Measurements from ENCODE around the gene EYS. TPM values are rescaled to one million over a fixed set of nuclear protein-coding genes. Genes with fewer than 3 reads are reported as not detected.
"Not testable (repeated sequence)": the region's sequence is repeated elsewhere in the genome, so short reads cannot be mapped to it uniquely, and the experiment has no call there.

The EYS gene
- total RNA-seq, 2 donors from 2014 or later, result not detected

- no peak overlapping the region for H3K4me3 ChIP-seq
- no peaks in the 10 kb centered on the region for H3K9me3 ChIP-seq
- H3K36me3 ChIP-seq, result no peaks in the 10 kb centered on the region
- no peaks in the 10 kb centered on the region for H3K27me3 ChIP-seq
- H3K27ac ChIP-seq, result no peak overlapping the region
- no peaks in the 10 kb centered on the region for H3K4me1 ChIP-seq
- TF ChIP-seq, protein P1, sequence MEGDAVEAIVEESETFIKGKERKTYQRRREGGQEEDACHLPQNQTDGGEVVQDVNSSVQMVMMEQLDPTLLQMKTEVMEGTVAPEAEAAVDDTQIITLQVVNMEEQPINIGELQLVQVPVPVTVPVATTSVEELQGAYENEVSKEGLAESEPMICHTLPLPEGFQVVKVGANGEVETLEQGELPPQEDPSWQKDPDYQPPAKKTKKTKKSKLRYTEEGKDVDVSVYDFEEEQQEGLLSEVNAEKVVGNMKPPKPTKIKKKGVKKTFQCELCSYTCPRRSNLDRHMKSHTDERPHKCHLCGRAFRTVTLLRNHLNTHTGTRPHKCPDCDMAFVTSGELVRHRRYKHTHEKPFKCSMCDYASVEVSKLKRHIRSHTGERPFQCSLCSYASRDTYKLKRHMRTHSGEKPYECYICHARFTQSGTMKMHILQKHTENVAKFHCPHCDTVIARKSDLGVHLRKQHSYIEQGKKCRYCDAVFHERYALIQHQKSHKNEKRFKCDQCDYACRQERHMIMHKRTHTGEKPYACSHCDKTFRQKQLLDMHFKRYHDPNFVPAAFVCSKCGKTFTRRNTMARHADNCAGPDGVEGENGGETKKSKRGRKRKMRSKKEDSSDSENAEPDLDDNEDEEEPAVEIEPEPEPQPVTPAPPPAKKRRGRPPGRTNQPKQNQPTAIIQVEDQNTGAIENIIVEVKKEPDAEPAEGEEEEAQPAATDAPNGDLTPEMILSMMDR (IDR thresholded peaks at IDR 0.05), result no peak
- DNase-seq (ENCODE audit: low spot score), result no peak
Measured at GRCh38 chr6:63975699-63976098, 1731.3 kb downstream of the EYS start.

GRCh38 chr6:63968650-63969049 lies 1738.4 kb downstream of the EYS start:
- no peak overlapping the region for H3K27ac ChIP-seq
- no peak overlapping the region for H3K4me3 ChIP-seq
- TF ChIP-seq, protein P1 (IDR thresholded peaks at IDR 0.05), result no peak
- no peaks in the 10 kb centered on the region for H3K4me1 ChIP-seq
- no peaks in the 10 kb centered on the region for H3K36me3 ChIP-seq
- no peak for DNase-seq (ENCODE audit: low spot score)
- H3K9me3 ChIP-seq, result no peaks in the 10 kb centered on the region
- H3K27me3 ChIP-seq, result no peaks in the 10 kb centered on the region

- H3K36me3 ChIP-seq, result no peaks in the 10 kb centered on the region
- no peak overlapping the region for H3K27ac ChIP-seq
- no peaks in the 10 kb centered on the region for H3K9me3 ChIP-seq
- H3K4me1 ChIP-seq, result no peaks in the 10 kb centered on the region
- DNase-seq (ENCODE audit: low spot score), result no peak
- H3K27me3 ChIP-seq, result no peaks in the 10 kb centered on the region
- H3K4me3 ChIP-seq, result no peak overlapping the region
- TF ChIP-seq, protein P1 (IDR thresholded peaks at IDR 0.05), result no peak
Measured at GRCh38 chr6:63964366-63964765, 1742.7 kb downstream of the EYS start.

DNA sequence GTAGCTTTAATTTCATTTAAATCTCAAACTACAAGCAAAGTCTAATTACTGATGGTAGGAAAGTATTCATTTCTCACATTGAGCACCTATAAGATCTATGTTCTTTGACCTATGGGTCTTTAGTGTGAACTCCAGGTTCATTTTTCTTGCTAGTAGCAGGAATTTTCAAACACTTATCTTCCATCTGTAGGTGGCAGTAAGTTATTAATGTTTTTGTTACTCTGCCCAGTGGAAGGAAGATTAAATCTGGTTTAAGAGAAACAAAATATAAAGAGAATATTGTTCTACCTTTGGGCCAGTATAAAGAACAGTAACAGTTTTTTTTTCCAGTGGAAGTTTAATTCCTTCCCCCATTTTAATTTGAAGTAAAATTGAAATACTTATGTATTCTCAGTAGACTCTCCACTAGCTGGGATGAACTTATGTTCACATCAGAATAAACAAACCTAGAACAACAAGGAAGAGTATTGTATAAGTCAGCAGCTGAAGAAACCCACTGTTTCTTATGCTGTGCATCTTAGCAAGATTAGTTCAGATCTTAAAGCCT lies 1743.2 kb downstream of the EYS start:
- TF ChIP-seq, protein P1 (IDR thresholded peaks at IDR 0.05), result no peak
- Histone ChIP-seq H3K4me1 (no peaks in the 10 kb centered on the region), H3K9me3 (no peaks in the 10 kb centered on the region), H3K27ac (no peak overlapping the region), H3K27me3 (no peaks in the 10 kb centered on the region), H3K4me3 (no peak overlapping the region), H3K36me3 (no peaks in the 10 kb centered on the region)
- DNase-seq (ENCODE audit: low spot score), result no peak

DNA sequence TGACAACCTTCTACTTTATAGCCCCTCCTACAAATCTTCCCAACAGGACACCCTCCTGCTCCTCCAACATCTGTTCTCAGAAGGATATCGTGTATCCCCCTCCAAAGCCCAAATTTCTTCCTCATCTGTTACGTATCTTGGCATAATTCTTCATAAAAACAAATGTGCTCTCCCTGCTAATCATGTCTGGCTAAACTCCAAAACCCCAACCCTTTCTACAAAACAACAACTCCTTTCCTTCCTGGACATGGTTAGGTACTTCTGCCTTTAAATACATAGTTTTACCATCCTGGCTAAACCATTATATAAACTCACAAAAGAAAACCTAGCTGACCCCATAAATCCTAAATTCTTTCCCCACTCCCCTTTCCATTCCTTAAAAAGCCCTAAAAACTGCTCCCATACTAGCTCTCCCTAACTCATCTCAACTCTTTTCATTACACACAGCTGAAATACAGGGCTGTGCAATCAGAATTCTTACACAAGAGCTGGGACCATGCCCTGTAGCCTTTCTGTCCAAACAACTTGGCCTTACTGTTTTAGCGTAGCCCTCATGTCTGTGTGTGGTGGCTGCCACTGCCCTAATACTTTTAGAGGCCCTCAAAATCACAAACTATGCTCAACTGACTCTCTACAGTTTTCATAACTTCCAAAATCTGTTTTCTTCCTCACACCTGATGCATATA lies 1753.5 kb downstream of the EYS start:
- not testable (repeated sequence) for H3K27me3 ChIP-seq; H3K4me1 ChIP-seq; DNase-seq (ENCODE audit: low spot score); H3K9me3 ChIP-seq; H3K27ac ChIP-seq; H3K4me3 ChIP-seq; H3K36me3 ChIP-seq

DNA sequence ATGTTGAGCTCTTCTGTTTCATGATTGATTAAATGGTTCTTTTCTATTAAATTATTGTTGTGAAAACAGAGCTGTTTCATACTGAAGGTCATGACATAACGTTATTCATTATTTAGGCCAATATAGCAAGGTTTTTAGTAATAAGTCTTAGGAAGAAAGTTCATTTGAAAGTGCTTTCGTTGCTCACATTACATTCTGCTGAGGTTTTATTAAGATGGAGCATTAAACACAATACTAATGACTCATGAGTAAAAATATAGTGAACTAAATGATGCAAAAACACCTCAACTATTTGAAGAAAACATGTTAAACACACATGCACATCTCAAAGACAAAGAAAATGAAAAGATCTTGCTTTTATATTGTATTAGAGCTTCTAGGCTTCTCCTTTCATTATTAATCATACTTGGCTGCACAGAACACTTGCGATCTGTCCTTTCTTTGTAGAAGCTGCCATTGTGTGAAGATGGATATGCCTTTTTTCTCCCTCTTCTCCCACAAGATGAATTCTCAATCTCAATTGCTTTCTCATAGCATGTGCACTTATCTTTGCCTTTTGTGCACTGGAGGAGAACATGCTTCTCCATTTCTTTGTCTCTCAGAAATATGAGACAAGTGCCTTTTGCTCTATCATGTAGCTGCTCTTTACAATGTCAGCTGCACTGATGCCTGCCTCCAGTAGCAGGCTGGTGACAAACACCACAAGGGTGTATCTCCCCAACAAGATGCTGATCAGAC lies 1759.1 kb downstream of the EYS start:
- Histone ChIP-seq H3K36me3 (no peaks in the 10 kb centered on the region), H3K4me1 (no peaks in the 10 kb centered on the region), H3K27me3 (no peaks in the 10 kb centered on the region), H3K27ac (no peak overlapping the region), H3K4me3 (no peak overlapping the region), H3K9me3 (no peaks in the 10 kb centered on the region)
- TF ChIP-seq, protein P1 (IDR thresholded peaks at IDR 0.05), result no peak
- DNase-seq (ENCODE audit: low spot score), result no peak

All from right atrium auricular region (tissue), 2 donors.